SK-N-MC (cell line): Measurements from ENCODE around the gene GOLGB1.

Experiments
- EZH2 ChIP-seq: fragments of 200-600 bp; sonication (generic); IDR thresholded peaks from one replicate; pipeline ENCODE4 v1.6.1; 2017; ENCODE audit warnings: antibody characterized with exemption
- FOXP2 ChIP-seq: optimal IDR thresholded peaks from 2 replicates; pipeline ENCODE3; 2011; ENCODE audit warnings: mild to moderate bottlenecking, moderate library complexity; ENCODE audit not compliant: insufficient read depth; ENCODE audit errors: extremely low read length, control extremely low read depth
- POLR2AphosphoS5 ChIP-seq: IDR thresholded peaks from 2 replicates; pipeline ENCODE4 v1.6.1; 2012; ENCODE audit warnings: mild to moderate bottlenecking, low read depth, low read length, borderline replicate concordance

GRCh38 chr3:121758727-121759450 is 9.3 kb upstream of the GOLGB1 start:
- TF ChIP-seq POLR2AphosphoS5 (no peak), EZH2 (no peak), FOXP2 (no peak)
